D341Med (cell line): ENCODE data around the gene NFIA.

ENCODE experiments used
- DNase-seq: peaks from one replicate; pipeline ENCODE4 v3.0.0; 2012; ENCODE audit warnings: low spot score

Gene NFIA

GRCh38 chr1:61370177-61370912, 288.0 kb downstream of the NFIA start:
- DNase-seq = peak; percentile 27

DNA sequence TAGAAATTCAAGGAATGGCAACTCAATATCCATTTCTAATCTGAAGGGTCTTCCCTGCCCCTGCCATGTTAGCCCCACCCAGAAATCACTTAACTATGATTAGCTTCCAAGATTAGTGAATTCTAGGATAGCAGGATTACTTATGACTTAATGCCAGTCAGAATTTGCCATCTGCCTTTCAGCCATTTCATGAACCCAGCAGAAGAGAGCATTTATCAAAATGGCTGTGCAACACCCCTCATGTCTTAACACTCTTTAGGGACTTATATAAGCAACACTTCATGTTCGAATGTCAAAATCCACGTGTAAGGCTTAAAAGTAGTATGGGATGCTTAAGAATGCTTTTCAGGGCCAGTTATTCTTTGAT, 288.5 kb downstream of the NFIA start:
- peak; percentile 70 for DNase-seq

DNA sequence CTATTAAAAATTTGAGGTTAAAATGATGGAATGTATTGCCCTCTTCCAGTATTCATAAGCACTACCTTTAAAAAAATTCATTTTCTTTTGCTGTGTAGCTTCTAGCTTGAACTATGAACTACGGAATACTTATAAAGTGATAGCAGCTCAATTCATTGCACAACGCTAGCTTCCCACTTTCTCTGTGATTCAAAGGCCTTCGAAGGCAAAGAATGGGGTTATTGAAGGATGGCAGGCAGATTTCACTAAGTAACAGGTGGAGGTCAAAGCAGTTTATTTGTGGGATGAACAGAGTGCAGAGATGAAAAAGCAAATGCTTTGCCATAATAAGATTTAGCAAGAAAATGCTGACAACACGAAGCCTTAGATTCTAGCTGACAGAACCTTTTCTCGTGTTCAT, 290.6 kb downstream of the NFIA start:
- DNase-seq = no peak

DNA sequence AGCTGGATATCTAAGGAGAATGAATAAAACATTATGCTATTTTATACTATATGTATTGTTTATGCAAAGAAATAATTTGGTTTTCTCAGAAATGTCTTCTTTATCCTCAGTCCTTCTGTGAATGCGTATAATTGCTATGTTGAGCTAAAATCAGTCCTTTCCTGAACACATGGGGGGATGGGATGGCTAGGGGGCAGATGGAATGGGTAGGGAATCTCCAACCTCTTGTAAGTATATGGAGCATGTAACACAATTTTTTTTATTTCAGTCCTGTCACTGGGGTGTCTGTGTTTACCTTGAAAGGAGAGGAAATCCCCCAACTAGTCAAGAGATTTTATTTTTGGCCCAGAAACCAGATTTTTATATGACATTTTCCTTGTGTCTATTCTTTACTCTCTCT, 291.8 kb downstream of the NFIA start:
- no peak for DNase-seq

- no peak for DNase-seq
Observed at GRCh38 chr1:61375082-61375880, 292.9 kb downstream of the NFIA start.

DNA sequence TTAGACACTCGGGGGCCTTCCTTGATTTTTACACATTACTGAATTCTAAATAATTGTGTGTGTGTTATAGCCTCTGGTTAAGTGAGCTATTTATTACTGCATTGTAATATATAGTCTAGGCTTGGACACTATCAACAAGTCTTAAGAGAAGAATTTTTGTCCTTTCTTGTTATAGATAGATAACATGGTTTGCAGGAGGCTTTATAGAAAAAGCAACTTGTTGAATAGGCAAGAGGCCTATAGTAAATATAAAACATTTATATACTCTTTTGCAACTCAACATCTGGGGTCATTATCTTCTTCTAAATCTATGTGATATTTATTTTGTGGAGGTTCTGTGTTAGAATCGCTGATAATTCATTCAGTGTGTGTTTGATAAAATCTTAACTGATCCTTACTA, 293.8 kb downstream of the NFIA start:
- DNase-seq = no peak

DNA sequence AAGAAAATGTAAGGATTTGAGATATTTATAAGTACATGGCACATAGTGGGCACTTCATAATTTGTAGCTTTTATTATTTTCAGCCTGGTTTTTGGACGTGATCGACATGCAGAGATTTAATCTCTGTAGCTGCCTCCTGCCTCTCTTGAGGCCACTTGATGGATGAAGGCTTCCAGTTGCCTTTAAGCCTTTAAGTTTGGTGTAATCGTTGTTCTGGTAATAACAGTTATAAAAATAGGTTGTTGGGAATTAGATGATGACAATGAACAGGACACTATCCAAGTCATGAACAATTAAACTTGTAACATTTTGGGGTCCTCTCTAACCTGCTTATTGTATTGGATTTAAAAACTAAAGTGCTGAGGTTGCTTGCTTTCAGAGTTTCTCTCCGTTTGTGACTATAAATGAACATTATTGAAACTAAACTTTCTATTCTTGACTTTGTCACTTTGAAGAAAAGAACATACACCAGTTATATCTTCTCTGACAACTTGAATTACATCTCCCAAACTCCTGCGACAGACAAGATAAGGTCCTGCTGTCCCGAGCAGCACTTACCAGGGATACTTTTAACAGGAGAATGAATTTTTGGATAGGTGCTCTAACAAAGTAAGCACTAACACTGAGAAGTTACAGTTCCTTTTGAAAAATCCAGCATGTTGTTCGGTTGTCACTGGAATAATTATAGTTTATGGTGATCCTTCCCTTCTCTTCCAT, 295.0 kb downstream of the NFIA start:
- no peak for DNase-seq

DNA sequence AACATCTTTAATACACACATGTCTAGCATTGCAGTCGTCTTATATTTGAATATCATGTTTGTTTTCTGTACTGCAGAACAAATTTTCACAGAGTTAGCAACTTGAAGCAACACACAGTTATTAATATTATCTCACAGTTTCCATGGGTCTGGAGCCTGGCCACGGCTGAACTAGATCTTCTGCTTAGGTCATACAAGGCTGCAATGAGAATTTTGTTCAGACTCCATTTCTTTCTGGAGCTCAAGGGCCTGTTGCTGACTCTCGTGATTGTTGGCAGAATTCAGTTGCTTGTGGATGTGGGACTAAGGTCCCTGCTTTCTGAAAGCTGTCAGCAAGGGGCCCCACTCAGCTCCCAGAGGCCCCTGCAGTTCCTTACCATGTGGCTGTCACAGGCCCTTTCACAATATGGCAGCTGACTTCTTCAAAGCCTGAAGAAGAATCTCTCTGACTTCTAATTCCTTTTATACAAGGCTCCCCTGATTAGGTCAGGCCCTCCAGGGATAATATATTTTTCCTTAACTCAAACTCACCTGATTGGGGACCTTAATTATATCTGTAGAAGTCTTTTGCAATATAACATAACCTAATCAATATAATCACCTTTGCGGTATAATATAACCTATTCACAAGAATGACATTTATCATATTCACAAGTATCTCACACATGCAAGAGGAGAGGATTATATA, 296.3 kb downstream of the NFIA start:
- no peak for DNase-seq

GRCh38 chr1:61379693-61380092, 297.3 kb downstream of the NFIA start:
- no peak for DNase-seq

DNA sequence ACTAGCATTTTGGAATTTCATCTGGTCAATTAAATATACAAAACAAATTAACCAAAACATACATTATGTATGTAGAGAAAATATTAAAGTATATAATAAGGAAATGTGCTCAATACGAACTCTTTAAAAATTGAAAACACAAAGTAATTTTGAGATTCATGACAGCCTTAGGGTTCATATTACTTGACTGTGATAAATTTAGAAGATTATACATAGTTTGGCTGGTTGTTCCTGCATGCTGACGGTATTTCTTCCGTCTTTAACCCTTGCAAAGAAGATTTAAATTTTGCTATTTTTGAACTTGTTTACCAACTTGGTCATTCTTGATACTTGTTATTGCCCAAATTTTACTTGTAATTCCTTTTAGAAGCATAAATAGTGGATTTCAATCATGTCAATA, 298.2 kb downstream of the NFIA start:
- no peak for DNase-seq

DNA sequence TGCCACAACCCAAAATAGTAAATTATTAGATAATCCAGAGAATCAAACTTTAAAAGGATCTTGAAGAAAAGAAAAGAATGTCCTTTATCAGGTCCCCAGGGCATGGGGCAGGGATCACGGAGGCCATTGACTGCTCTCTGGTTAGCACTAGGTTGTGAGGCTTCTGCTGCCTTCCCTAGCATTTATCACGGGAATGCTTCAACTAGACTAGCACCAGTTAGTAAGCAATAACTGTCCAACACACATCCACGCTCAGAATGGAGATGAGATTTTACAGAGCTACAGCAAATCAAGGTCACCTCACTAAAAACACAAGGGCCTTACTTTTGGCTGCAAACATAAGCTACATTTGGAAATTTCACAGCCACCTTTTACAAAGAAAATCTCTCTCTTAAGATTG, 304.0 kb downstream of the NFIA start:
- DNase-seq = no peak

- no peak for DNase-seq
Observed at GRCh38 chr1:61386770-61387169, 304.4 kb downstream of the NFIA start.

DNA sequence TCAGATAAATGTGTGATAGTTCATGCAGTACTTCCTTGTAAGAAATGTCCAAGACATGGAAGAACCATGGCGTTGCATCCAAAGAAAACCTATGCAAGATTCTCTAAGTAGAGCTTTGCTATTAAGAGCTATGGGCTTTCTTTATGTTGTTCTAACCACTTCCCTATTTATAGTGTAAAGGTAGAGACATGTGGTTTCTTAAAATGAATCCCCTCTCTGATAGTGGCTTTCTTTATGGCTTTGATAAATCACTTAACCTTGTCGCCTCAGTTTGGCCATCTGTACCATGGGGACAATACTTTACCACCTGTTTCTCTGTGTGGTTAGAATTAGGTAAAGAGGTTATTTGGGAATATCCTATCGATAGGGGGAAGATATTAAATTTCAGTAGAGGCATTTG, 305.5 kb downstream of the NFIA start:
- no peak for DNase-seq

DNA sequence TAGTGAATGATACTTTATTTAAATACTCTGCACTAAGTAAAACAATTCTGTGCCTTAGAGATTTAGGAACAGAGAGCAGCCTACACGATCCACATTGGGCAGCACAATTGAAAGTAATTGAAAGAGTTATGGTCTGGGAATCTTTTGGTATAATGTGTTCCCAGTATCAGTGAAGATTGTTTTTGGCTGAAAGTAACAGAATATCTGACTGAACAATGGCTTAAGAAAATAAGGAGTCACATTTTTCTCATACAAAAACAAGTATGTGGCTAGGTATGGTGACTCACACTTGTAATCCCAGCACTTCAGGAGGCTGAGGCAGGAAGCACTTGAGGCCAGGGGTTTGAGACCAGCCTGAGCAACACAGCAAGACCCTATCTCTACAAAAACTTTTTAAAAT, 306.2 kb downstream of the NFIA start:
- no peak for DNase-seq

DNA sequence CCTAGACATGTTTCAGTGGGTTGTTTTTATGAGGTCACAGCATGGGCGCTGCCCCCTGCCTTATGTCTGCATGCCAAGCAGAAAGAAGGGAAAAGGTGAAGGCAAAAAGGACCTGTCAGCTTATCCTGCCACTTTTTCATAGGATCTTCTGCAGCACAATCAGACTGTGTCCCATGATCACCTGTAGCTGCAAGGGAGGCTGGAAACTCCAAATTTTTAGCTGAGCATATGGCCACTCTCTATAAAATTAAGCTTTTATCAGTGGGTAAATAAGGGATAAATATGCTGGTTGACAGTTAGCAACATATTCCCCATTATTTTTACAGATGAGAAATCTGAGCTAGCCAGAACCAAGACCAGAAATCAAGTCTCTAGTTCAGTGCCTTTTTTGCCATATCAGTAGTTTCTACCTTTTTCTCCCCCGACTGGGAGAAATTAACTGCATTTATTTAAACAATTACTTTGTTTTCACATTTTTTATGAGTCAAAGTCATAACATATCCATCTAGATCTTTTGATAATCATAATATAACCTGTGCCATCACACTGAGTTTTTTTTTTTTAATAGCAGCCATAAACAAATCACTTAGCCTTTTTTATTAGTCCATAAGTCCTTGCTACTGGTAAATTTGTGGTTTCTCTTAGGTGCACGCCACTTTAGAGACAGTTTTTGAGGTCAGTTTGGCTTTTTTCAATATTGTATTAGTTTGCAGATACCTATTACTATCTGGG, 307.0 kb downstream of the NFIA start:
- no peak for DNase-seq

- no peak for DNase-seq
Observed at GRCh38 chr1:61389926-61390845, 307.8 kb downstream of the NFIA start.

- DNase-seq = no peak
Observed at GRCh38 chr1:61391730-61392129, 309.4 kb downstream of the NFIA start.

DNA sequence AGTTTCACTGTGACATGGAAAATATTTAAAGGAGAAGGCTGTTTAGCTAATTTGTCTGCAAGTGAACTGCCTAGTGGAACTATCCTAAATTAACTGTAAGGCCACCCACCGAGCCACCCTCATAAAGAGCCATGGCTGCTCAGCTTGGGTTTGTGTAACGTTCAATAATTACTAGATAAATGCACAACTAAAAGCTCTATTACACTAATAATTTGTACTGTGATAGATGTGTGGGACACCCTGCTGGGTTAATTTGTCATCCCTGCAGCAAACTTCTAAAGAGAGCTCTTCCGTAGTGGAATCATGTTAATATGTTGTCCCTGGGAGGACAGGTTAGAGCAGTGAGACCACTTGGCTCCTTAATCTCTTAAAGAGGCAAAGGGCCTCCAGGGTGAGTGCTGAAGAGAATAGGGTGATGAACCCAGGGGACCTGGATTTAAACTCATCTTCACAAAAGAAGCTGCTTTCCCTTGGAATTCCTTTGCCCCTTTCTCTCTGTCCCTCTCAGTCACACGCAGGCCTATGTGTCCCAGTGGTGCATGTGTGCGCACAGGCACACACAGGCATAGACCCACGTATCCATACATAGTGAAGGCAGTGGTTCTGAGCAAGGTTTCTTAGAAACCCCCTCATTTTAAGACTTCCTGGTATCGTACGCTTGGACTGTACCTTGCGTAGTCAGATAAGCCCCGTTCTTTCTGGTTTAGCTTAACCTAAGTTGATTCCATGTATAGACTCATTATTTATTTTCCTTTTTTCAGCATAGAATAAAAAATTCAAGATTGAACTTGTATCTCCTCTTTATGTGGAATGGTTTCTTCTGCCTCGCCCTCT, 310.3 kb downstream of the NFIA start:
- no peak for DNase-seq

- no peak for DNase-seq
Observed at GRCh38 chr1:61393575-61393974, 311.2 kb downstream of the NFIA start.
